HG02798 (cell line): ENCODE measurements around the gene COL21A1.
"Not testable (repeated sequence)": the region's sequence is repeated elsewhere in the genome, so short reads cannot be mapped to it uniquely, and the experiment has no call there.

Experiments used
- ATAC-seq: cut with Tn5 transposase; IDR thresholded peaks from one replicate; pipeline ENCODE4 v1.9.1; 2021; ENCODE audit warnings: mild to moderate bottlenecking; ENCODE audit not compliant: unreplicated experiment, poor library complexity

COL21A1 gene

GRCh38 chr6:56025795-56026194, 221.6 kb downstream of the COL21A1 start:
- no peak for ATAC-seq

GRCh38 chr6:56024931-56025330, 222.4 kb downstream of the COL21A1 start:
- no peak for ATAC-seq

- no peak for ATAC-seq
These were observed 223.6 kb downstream of the COL21A1 start for GRCh38 chr6:56023829-56024228.

GRCh38 chr6:56022678-56023077, 224.7 kb downstream of the COL21A1 start:
- no peak for ATAC-seq

- no peak for ATAC-seq
These were observed 225.4 kb downstream of the COL21A1 start for GRCh38 chr6:56021943-56022342.

GRCh38 chr6:56019973-56020372, 227.4 kb downstream of the COL21A1 start:
- ATAC-seq: no peak

GRCh38 chr6:56017198-56017597, 230.2 kb downstream of the COL21A1 start:
- no peak for ATAC-seq

GRCh38 chr6:56014039-56014438, 233.3 kb downstream of the COL21A1 start:
- ATAC-seq: not testable (repeated sequence)

GRCh38 chr6:56009636-56010035, 237.7 kb downstream of the COL21A1 start:
- no peak for ATAC-seq
